ENCODE measurements around the gene SARS2.
A peak's percentile ranks its signal among the peaks of the same experiment; 100 is the strongest.
"Not testable (repeated sequence)": the region's sequence is repeated elsewhere in the genome, so short reads cannot be mapped to it uniquely, and the experiment has no call there.

Gene SARS2, protein sequence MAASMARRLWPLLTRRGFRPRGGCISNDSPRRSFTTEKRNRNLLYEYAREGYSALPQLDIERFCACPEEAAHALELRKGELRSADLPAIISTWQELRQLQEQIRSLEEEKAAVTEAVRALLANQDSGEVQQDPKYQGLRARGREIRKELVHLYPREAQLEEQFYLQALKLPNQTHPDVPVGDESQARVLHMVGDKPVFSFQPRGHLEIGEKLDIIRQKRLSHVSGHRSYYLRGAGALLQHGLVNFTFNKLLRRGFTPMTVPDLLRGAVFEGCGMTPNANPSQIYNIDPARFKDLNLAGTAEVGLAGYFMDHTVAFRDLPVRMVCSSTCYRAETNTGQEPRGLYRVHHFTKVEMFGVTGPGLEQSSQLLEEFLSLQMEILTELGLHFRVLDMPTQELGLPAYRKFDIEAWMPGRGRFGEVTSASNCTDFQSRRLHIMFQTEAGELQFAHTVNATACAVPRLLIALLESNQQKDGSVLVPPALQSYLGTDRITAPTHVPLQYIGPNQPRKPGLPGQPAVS

DNA sequence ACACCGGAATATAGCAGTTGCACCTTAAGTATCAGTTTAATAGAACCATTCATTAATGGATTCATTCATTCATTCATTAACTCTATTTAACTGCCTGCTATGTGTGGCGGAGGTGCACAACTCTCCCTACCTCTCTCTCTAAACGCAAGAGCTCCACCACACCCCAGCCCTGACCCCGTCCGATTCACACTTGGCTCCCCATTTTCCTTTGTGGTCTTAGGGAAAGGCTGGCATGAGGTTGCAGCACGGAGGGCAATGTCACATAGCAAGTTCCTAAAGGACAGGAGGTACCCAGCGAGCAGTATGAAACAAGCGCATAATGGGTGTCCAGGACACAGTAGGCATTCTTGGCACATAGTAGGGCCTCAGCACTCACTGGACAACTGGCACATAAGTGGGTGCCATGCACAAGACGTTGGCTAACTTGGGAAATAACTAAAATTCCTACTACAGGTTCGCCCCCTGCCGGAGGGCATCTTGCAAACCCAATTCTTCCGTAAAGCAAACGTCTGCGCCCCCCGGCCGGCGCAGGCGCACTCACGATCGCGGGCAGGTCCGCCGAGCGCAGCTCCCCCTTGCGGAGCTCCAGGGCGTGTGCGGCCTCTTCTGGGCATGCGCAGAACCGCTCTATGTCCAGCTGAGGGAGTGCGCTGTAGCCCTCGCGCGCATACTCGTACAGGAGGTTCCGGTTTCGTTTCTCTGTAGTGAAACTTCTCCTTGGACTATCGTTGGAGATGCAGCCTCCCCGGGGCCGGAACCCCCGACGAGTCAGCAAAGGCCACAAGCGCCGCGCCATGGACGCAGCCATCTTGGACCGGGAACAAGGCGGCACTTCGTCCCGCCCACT is at the start of gene SARS2:
TSS of gene SARS2 (minus strand) at position 835 of the 847 bp plus-strand sequence. CDS start at position 808, 27 bp downstream.
- DNase-seq (ENCODE audit: low spot score): peak; percentile 99

DNA sequence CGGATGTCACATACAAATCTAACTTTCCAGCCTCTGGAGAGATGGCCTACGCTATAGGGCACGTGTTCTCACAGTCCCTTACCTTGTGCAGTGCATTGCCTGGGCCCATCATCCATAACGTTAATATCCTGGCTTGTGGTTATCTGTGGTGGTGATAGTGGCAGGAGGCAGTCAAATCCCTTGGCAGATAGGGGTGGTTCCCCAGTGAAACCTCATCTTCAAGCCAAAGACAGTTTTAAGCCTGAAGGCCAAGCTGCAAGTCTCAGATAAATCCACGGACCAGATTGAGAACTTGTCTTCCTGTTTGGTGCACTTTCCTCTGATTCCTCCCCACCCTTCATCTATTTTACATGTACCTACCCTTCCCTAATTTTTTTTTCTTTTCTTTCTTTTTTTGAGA is 49.2 kb upstream of the SARS2 start:
- DNase-seq (ENCODE audit: low spot score): no peak

DNA sequence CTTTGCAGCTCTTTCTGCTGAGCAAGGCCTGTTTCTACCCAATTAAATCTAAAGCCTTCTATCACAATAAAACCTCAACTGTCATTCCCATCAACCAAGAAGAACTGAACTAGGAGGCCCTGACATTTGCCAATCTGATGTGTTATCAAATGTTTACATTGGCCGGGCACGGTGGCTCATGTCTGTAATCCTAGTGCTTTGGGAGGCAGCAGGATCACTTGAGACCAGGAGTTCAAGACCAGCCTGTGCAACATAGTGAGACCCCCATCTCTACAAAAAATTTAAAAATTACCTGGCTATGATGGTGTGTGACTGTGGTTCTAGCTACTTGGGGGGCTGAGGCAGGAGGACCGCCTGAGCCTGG is 47.7 kb upstream of the SARS2 start:
- DNase-seq (ENCODE audit: low spot score): no peak

DNA sequence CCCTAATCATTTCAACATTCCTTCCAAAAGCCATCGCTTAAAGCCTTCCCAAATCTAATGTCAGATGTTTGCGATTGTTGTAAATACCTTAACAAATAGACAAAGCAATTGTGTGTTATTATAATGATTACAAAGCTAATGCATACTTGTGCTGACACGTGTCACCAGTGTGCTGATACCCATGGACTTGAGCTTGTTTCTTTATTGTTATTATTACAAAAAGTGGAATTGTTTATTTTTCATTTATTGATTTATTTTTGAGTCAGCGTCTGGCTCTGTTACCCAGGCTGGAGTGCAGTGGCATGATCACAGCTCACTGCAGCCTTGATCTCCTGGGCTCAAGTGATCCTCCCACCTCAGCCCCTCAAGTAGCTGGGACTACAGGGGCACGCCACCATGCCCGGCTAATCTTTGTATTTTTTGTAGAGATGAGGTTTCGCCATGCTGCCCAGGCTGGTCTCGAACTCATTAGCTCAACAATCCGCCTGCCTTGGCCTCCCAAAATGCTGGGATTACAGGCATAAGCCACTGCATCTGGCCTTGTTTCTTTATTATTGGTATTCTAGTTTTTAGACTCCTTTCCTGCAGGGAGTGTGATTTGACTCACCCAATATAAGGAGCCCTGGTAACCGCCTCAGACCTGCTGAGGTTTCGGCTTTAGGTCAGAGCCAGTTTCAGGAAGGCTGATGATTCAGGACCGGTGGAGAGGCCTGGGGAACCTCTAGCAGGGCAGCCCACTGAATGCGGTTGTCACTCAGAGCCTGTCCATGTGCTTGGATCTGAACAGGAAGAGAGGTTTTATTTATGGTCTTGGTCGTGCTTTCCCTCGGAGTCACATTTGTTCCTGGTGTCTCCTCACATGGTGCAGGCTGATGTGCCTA is 47.1 kb upstream of the SARS2 start:
- DNase-seq (ENCODE audit: low spot score): no peak

DNA sequence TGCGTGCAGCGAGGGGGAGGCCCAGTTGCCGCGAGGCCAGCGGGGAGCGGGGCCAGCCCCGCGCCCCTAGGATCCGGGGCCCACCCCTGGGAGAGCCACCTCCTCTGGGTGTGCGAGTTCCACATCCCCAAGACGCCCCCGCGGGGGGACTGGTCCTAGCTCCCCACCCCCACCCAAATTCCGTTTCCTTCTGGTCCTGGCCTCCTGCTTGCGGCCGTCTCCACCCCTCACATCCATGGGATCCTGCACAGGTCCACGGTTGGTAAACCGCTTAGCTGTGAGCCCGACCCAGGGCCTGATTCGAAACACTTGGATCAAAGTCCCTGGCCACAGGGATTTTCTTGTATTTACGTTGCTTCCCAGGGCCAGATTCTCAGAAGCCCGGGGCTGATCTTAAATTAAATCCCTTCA is 45.3 kb upstream of the SARS2 start:
- no peak for DNase-seq (ENCODE audit: low spot score)

DNA sequence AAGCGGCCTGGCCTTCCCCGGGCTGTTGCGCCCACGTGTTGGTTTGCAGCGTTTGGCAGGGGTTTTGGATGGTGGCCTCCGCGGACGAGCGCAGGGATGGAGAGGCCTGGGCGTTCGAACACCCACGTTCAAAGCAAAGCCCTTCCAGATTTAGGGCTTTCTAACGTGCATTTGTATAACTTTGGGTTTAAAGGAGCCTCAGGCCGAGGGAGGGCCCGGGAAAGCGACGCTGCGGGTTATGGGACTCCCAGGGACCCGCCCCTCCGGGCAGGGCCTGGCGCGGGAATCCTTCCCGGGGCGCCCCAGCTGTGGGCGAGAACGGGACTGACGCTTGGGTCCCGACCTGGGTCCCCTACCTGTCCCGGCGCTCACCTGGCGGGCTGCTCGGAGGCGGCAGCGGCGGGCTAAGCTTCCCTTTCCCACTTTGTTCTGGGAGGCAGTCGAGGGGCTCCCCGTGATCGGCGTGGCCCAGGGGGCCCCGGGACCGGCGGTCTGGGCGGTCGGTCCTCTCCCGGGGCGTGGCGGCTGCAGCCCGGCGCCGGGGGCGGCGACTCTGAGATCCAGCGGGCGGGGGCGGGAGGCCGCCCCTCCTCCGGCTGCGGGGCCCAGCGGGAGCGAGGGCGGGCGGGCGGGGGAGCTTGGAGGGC is 44.8 kb upstream of the SARS2 start, which contains the start of gene FBXO17:
TSS of gene FBXO17 (minus strand) at position 529 of the 647 bp plus-strand sequence. CDS start 25,423 bp downstream, outside the sequence.
- peak; percentile 88 for DNase-seq (ENCODE audit: low spot score)

DNA sequence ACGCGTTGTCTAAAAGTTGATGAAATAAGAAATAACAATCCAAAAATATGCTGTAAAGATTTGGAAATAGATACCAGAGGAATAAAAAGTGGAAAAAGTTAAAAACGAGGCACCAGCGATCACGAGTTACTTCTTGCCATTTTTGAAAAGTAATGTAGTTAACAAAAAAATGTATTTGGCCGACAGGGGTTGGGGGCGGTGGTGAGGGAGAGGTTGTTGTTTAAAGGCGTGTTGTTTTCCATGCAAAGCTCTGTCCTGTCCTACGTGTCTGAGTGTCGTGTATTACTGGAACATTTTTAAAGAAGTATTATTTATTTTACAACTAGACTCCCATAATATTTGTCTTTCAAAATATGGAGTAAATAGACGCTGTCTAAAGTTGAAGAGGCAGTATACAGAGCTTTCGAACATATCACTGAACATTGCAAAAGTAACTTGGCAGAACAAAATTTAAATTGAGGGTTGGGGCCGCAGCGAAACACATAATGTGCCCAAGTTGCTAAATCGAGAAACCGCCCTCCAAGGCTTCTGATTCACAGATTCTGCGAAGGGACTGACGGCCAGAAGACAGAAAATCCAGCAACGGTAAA is 44.2 kb upstream of the SARS2 start:
- peak; percentile 40 for DNase-seq (ENCODE audit: low spot score)

DNA sequence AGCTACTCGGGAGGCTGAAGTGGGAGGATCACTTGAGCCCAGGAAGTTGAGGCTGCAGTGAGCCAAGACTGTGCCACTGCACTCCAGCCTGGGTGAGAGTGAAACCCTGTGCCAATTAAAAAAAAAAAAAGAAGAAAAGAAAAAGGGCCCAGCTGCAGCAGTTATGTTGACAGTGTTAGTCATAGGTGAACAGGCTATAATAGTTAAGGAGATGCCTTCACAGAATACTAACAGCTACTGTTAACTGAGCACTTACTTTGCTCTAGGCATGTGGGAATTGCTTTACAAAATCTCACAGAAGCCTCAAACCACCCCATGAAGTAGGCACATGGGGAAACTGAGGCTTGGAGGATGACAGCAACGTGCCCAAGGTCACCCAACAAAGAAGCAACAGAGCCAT is 41.1 kb upstream of the SARS2 start:
- no peak for DNase-seq (ENCODE audit: low spot score)

DNA sequence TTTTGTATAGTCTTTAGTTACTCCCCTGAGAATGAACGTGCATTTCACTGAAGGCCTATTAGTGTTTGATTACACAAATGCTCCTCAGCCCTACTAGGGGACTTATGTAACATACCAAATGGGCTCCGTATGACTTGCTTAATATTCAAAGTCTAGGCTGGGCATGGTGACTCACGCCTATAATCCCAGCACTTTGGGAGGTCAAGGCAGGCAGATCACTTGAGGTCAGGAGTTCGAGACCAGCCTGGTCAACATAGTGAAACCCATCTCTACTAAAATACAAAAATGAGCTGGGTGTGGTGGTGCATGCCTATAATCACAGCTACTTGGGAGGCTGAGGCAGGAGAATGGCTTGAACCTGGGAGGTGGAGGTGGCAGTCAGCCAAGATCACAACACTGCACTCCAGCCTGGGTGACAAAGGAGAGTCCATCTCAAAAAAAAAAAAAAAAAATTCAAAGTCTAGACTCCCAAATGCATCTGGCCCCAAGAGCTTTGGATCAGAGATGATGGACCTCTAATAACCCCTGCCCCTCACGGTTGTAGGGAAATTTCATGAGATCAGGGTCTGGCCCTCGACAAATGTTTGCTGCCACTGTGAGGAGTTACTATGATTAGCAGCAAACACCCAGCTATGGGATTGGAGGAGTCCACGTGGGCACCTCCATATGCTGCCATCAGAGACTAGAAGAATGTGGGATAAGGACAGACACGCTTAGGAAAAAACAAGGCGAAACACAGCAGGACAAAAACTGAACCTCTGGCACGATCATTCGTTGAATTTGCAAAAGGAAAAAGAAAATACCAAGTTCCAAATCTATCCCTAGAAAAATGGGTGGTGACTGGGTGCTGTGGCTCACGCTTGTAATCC is 40.3 kb upstream of the SARS2 start:
- no peak for DNase-seq (ENCODE audit: low spot score)

DNA sequence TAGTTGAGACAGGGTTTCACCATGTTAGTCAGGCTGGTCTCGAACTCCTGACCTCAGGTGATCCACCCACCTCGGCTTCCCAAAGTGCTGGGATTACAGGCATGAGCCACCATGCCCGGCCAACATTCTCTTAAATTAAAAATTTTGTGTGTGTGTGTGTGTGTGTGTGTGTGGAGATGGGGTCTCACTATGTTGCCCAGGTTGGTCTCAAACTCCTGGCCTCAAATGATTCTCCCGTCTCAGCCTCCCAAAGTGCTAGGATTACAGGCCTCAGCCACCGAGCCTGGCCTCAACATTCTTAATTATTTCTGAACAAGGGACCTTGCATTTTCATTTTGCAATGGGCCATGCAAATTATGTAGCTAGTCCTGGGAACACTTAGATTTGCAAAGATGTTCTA is 35.6 kb upstream of the SARS2 start:
- not testable (repeated sequence) for DNase-seq (ENCODE audit: low spot score)

DNA sequence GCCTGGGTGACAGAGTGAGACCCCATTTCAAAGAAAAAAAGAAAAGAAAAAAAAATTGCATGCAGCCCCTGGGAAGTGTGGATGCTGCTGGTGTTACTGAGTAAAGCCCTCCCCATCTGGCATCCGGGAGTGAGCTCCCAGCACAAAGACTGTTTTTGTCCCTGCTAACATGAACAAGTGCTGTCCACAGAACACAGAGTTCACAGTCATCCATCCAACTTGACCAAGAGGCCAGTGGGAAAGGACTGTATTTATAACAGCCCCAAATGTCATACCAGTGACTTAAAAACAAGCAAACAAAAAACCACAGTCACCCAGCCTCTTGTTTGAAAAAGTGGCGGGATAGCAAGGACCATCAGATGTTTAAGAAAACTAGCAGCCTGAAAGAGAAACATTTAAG is 34.2 kb upstream of the SARS2 start:
- no peak for DNase-seq (ENCODE audit: low spot score)

DNA sequence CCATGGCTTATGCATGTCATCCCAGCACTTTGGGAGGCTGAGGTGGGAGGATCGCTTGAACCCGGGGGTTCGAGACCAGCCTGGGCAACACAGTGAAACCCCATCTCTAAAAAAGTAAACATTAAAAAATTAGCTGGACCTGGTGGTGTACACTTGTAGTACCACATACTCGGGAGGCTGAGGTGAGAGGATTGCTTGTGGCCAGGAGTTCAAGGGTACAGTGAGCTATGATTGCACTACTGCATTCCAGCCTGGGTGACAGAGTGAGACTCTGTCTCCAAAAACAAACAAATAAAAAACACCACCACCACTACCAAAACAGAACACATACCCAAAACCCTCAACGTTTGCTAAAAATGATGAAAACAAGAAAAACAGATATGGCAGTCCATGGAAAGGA is 29.1 kb upstream of the SARS2 start:
- no peak for DNase-seq (ENCODE audit: low spot score)

DNA sequence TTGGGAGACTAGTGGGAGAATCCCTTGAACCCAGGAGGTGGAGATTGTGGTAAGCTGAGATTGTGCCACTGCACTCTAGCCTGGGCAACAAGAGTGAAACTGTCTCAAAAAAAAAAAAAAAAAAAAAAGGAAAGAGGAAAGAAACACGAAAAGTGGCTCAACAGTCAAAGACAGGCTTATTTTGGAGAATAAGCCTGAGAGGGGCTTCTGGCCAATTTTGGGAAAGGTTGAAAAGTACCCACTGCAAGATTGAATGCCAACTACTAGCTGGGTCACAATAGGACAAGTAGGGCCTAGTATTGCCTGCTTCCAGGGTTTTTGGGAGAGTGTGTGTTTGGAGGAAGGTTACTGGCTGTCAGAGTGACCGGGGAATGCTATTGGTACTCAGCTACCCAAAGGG is 27.7 kb upstream of the SARS2 start:
- DNase-seq (ENCODE audit: low spot score): no peak

DNA sequence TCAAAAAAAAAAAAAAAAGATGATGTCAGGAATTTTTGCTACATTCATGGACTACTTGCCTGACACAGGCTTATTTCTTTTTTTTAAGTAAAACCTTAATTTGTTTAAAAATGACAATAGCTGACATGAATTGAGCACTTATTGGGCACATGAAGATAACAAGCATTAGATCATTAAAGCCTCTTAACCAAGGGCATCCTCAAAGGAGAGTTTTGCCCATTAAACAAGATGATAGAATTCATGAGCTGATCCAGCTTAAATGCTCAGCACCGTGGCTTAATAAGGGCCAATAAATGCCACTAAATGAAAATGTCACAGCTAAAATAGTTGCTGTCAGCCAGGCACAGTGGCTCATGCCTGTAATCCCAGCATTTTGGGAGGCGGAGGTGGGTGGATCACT is 25.7 kb upstream of the SARS2 start:
- DNase-seq (ENCODE audit: low spot score): no peak

DNA sequence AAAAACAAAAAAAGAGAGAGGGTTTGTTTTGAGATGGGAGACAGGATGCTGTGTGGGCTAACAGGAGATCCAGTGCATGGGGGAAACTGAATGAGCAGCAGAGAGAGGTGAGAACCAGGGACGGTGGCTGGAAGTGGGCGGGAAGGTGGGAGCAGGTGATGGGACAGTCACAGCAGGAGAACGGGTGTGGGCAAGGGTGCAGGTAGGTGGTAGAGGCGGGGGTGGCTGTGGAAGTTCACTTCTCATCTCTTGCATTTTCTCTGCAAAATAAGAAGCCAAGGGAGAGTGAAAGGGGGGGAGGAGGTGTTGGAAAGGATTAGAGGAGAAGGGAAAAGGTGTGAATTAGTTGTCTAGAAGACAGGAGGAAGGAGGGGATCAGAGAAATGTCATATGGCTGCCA is 23.1 kb upstream of the SARS2 start:
- DNase-seq (ENCODE audit: low spot score): no peak

DNA sequence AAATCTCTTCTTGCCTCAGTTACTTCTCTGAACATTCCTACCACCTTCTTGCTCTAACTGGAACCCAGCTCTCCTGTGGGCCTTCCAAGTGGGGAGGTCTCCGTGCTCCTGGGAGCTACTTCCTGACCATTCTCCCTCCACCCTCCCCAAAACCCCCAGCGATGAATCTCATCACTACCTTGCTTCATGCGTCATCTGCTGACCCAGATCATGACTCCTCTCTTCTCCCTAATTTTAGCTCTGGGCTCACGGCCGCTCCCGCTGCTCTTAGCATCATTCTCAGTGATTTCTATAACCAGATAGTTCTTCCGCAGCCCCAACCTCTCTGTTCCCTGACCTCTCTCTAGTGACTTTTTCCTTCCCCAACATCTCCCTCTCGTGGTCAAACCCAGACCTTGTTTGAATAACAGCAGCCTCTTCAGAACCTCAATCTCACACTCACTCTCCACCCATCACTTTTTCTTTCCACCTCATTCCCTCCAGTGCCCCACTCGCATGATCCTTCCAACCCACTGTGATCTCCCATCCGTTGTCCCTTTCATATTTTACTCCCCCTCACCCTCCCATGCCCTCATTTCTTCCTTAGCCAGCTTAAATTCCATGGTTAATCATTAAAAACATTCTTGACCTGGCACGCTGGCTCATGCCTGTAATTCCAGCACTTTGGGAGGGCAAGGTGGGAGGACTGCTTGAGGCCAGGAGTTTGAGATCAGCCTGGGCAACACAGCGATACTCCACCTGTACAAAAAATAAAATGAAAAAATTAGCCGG is 22.0 kb upstream of the SARS2 start:
- DNase-seq (ENCODE audit: low spot score): no peak

DNA sequence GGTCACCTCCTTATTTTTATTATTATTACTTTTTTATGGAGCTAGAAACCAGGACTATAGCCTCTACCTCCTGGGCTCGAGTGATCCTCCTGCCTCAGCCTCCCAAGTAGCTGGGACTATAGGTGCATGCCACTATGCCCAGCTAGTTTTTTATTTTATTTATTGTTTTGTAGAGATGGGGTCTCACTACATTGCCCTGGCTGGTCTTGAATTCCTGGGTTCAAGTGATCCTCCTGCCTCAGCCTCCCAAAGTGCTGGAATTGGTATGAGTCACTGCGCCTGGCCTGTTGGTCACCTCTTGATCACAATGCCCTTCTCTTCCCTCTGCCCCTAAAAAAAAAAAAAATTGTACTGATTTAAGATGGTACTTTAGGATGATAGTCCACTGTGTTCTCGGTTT is 20.6 kb upstream of the SARS2 start:
- DNase-seq (ENCODE audit: low spot score): no peak

DNA sequence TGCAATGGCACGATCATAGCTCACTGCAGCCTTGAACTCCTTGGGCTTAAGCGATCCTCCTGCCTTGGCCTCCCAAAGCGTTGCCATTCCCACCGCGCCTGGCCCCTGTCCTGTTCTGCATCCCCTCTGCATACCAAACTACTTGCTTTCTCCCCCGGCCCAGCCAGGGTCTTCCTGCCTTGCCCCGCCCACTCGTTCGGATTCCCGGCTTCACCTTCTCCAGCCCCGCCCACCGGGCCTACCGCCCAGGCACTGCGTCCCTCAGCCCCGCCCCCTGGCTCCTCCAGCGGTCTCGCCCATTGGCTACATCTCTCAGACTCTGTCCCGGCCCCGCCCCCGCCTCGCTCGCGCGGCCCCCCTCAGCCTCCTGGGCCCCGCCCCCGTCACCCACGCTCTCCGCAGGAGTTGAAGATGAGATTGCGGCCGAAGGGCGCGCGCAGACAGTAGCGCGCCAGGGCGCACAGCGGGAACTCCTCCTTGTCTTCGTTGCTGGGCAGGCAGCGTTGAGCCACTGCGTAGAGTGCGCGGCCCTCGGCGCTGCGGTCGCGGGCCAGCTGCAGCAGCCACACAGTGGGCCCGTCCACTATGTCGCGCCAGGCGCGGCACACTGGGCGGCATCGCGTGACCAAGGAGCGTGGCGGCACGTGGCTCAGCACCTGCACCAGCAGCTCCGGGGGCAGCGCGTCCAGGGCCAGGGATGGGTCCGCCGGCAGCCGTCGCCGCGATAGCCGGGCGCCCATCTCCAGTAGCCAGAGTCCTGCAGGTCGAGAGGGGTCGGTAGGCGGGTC is 19.2 kb upstream of the SARS2 start:
- peak; percentile 55 for DNase-seq (ENCODE audit: low spot score)

Data from GM03348 (cell line).